Neural cell (in vitro differentiated cells): ENCODE results near the gene OSBP2. TPM values are rescaled to one million over a fixed set of nuclear protein-coding genes. Genes with fewer than 3 reads are reported as not detected.

Source experiments
- H2AFZ ChIP-seq: fragments of 200-600, 300-800 bp; sonication (generic), shearing (Covaris generic); 2 replicates; pipeline ENCODE4 v1.6.0; 2014; ENCODE audit warnings: low read depth, mild to moderate bottlenecking, antibody characterized with exemption, low read length, moderate library complexity
- H3F3A ChIP-seq: fragments of 200-600 bp; shearing (Covaris generic); 2 replicates; pipeline ENCODE4 v1.6.1; 2016; ENCODE audit warnings: mild to moderate bottlenecking, moderate library complexity, mixed read lengths, antibody characterized with exemption, low read length; ENCODE audit not compliant: insufficient read depth, poor library complexity, severe bottlenecking
- H3K27ac ChIP-seq: fragments of 200-600, 300-800 bp; sonication (generic), shearing (Covaris generic); 2 replicates; pipeline ENCODE4 v1.5.1; 2014; ENCODE audit warnings: mild to moderate bottlenecking, low read length, moderate library complexity
- H3K27me3 ChIP-seq: fragments of 300-800, 200-600 bp; sonication (generic), shearing (Covaris generic); 2 replicates; pipeline ENCODE4 v1.6.0; 2014; ENCODE audit warnings: mild to moderate bottlenecking, low read depth, low read length, moderate library complexity; ENCODE audit not compliant: insufficient read depth
- H3K36me3 ChIP-seq: fragments of 300-800, 200-600 bp; sonication (generic), shearing (Covaris generic); 2 replicates; pipeline ENCODE4 v1.5.1; 2014; ENCODE audit warnings: mild to moderate bottlenecking, antibody characterized with exemption, low read length, moderate library complexity; ENCODE audit not compliant: insufficient read depth
- H3K4me2 ChIP-seq: fragments of 300-800, 200-600 bp; sonication (generic), shearing (Covaris generic); 2 replicates; pipeline ENCODE4 v1.6.0; 2014; ENCODE audit warnings: mild to moderate bottlenecking, low read length
- H3K4me3 ChIP-seq: fragments of 300-800, 200-600 bp; sonication (generic), shearing (Covaris generic); 2 replicates; pipeline ENCODE4 v1.5.1; 2014; ENCODE audit warnings: mild to moderate bottlenecking, low read length, moderate library complexity
- H3K79me2 ChIP-seq: fragments of 200-600 bp; shearing (Covaris generic); replicated peaks from 2 replicates; pipeline ENCODE4 v1.6.0; 2014; ENCODE audit warnings: mild to moderate bottlenecking, low read length, moderate library complexity; ENCODE audit not compliant: insufficient read depth
- H3K9ac ChIP-seq: fragments of 300-800, 200-600 bp; sonication (generic), shearing (Covaris generic); 2 replicates; pipeline ENCODE4 v1.6.1; 2016; ENCODE audit warnings: mild to moderate bottlenecking, low read length, mixed read lengths
- H3K9me2 ChIP-seq: fragments of 200-600 bp; shearing (Covaris generic); 2 replicates; pipeline ENCODE4 v1.6.1; 2016; ENCODE audit warnings: mild to moderate bottlenecking, low read length, mixed read lengths; ENCODE audit not compliant: insufficient read depth
- H3K9me3 ChIP-seq: fragments of 200-600, 300-800 bp; sonication (generic), shearing (Covaris generic); 2 replicates; pipeline ENCODE4 v1.6.1; 2016; ENCODE audit warnings: mild to moderate bottlenecking, mixed run types, low read length, moderate library complexity, mixed read lengths
- H4K20me1 ChIP-seq: fragments of 200-600 bp; shearing (Covaris generic); 2 replicates; pipeline ENCODE4 v1.6.1; 2016; ENCODE audit warnings: mild to moderate bottlenecking, mixed run types; ENCODE audit not compliant: insufficient read depth
- EP300 ChIP-seq: fragments of 450-650 bp; conservative IDR thresholded peaks from 2 replicates; pipeline ENCODE4 v1.6.1; 2014; ENCODE audit warnings: antibody characterized with exemption, mild to moderate bottlenecking, moderate library complexity; ENCODE audit not compliant: poor library complexity, severe bottlenecking
- EZH2 ChIP-seq: fragments of 200-600, 300-800 bp; shearing (Covaris generic), sonication (generic); IDR thresholded peaks from 2 replicates; pipeline ENCODE4 v1.6.1; 2014; ENCODE audit warnings: antibody characterized with exemption, low read length, borderline replicate concordance, mild to moderate bottlenecking; ENCODE audit not compliant: insufficient read depth, poor library complexity, severe bottlenecking
- MXI1 ChIP-seq: fragments of 450-650 bp; conservative IDR thresholded peaks from 2 replicates; pipeline ENCODE4 v1.6.1; 2014; ENCODE audit warnings: antibody characterized with exemption, mild to moderate bottlenecking; ENCODE audit not compliant: poor library complexity, severe bottlenecking
- POLR2AphosphoS5 ChIP-seq: IDR thresholded peaks from 2 replicates; pipeline ENCODE4 v1.6.1; 2012
- RAD21 ChIP-seq: fragments of 450-650 bp; conservative IDR thresholded peaks from 2 replicates; pipeline ENCODE4 v1.6.1; 2014; ENCODE audit warnings: antibody characterized with exemption, mild to moderate bottlenecking, moderate library complexity
- SMC3 ChIP-seq: fragments of 450-650 bp; conservative IDR thresholded peaks from 2 replicates; pipeline ENCODE4 v1.6.1; 2014; ENCODE audit warnings: antibody characterized with exemption, mild to moderate bottlenecking, moderate library complexity; ENCODE audit not compliant: poor library complexity
- TAF1 ChIP-seq: IDR thresholded peaks from 2 replicates; pipeline ENCODE4 v1.6.1; 2012; ENCODE audit warnings: low read depth
- polyA plus RNA-seq: library from polyadenylated mRNA; depleted of rRNA; stranded (reverse); fragments of >200 nt; gene quantifications from 2 replicates; pipeline ENCODE4 v1.2.3, GENCODE V29; 2014
- TF ChIP-seq, protein P1 (sequence below): IDR thresholded peaks from 2 replicates; pipeline ENCODE4 v1.6.1; 2012; ENCODE audit warnings: borderline replicate concordance
- TF ChIP-seq, protein P2 (sequence below): fragments of 450-650 bp; IDR thresholded peaks from 2 replicates; pipeline ENCODE4 v1.5.1; 2014; ENCODE audit warnings: antibody characterized with exemption, mild to moderate bottlenecking, moderate library complexity; ENCODE audit not compliant: poor library complexity, severe bottlenecking

The OSBP2 gene
- polyA plus RNA-seq, 1 donor from 2014 or later = 8.7 TPM

GRCh38 chr22:30905696-30906341 lies 211.1 kb downstream of the OSBP2 start:
- Histone ChIP-seq H3K9me3 (no peaks in the 10 kb centered on the region), H3K27me3 (no peaks in the 10 kb centered on the region), H3K9ac (no peak overlapping the region), H3K4me2 (no peak overlapping the region), H2AFZ (no peak overlapping the region), H3K79me2 (no peaks in the 10 kb centered on the region), H3K9me2 (no peaks in the 10 kb centered on the region), H3K4me3 (no peak overlapping the region), H3K27ac (no peak overlapping the region), H4K20me1 (no peaks in the 10 kb centered on the region), H3K36me3 (no peaks in the 10 kb centered on the region), H3F3A (no peaks in the 10 kb centered on the region)
- TF ChIP-seq, protein P1, sequence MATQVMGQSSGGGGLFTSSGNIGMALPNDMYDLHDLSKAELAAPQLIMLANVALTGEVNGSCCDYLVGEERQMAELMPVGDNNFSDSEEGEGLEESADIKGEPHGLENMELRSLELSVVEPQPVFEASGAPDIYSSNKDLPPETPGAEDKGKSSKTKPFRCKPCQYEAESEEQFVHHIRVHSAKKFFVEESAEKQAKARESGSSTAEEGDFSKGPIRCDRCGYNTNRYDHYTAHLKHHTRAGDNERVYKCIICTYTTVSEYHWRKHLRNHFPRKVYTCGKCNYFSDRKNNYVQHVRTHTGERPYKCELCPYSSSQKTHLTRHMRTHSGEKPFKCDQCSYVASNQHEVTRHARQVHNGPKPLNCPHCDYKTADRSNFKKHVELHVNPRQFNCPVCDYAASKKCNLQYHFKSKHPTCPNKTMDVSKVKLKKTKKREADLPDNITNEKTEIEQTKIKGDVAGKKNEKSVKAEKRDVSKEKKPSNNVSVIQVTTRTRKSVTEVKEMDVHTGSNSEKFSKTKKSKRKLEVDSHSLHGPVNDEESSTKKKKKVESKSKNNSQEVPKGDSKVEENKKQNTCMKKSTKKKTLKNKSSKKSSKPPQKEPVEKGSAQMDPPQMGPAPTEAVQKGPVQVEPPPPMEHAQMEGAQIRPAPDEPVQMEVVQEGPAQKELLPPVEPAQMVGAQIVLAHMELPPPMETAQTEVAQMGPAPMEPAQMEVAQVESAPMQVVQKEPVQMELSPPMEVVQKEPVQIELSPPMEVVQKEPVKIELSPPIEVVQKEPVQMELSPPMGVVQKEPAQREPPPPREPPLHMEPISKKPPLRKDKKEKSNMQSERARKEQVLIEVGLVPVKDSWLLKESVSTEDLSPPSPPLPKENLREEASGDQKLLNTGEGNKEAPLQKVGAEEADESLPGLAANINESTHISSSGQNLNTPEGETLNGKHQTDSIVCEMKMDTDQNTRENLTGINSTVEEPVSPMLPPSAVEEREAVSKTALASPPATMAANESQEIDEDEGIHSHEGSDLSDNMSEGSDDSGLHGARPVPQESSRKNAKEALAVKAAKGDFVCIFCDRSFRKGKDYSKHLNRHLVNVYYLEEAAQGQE = no peak
- TF ChIP-seq TAF1 = no peak

- Histone ChIP-seq H3K9me3 (no peaks in the 10 kb centered on the region), H3K36me3 (no peaks in the 10 kb centered on the region), H3K4me3 (no peak overlapping the region), H3K4me2 (no peak overlapping the region), H3F3A (no peaks in the 10 kb centered on the region), H3K9ac (no peak overlapping the region), H4K20me1 (no peaks in the 10 kb centered on the region), H2AFZ (no peak overlapping the region), H3K9me2 (no peaks in the 10 kb centered on the region), H3K27me3 (no peaks in the 10 kb centered on the region), H3K27ac (no peak overlapping the region), H3K79me2 (no peaks in the 10 kb centered on the region)
- TF ChIP-seq TAF1 = no peak
- no peak for TF ChIP-seq POLR2AphosphoS5
- TF ChIP-seq, protein P1 = no peak
- no peak for TF ChIP-seq MXI1
- TF ChIP-seq EP300 = no peak
- no peak for TF ChIP-seq SMC3
- TF ChIP-seq, protein P2, sequence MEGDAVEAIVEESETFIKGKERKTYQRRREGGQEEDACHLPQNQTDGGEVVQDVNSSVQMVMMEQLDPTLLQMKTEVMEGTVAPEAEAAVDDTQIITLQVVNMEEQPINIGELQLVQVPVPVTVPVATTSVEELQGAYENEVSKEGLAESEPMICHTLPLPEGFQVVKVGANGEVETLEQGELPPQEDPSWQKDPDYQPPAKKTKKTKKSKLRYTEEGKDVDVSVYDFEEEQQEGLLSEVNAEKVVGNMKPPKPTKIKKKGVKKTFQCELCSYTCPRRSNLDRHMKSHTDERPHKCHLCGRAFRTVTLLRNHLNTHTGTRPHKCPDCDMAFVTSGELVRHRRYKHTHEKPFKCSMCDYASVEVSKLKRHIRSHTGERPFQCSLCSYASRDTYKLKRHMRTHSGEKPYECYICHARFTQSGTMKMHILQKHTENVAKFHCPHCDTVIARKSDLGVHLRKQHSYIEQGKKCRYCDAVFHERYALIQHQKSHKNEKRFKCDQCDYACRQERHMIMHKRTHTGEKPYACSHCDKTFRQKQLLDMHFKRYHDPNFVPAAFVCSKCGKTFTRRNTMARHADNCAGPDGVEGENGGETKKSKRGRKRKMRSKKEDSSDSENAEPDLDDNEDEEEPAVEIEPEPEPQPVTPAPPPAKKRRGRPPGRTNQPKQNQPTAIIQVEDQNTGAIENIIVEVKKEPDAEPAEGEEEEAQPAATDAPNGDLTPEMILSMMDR = no peak
- TF ChIP-seq EZH2 = no peak
- no peak for TF ChIP-seq RAD21
Measured at GRCh38 chr22:30906411-30906810, 211.7 kb downstream of the OSBP2 start.
